GM21786 (cell line): ENCODE data around the gene OR9Q1.
"Not testable (repeated sequence)": the region's sequence is repeated elsewhere in the genome, so short reads cannot be mapped to it uniquely, and the experiment has no call there.

Source experiments
- ATAC-seq: cut with Tn5 transposase; IDR thresholded peaks from one replicate; pipeline ENCODE4 v1.9.1; 2021; ENCODE audit not compliant: unreplicated experiment

The OR9Q1 gene, protein sequence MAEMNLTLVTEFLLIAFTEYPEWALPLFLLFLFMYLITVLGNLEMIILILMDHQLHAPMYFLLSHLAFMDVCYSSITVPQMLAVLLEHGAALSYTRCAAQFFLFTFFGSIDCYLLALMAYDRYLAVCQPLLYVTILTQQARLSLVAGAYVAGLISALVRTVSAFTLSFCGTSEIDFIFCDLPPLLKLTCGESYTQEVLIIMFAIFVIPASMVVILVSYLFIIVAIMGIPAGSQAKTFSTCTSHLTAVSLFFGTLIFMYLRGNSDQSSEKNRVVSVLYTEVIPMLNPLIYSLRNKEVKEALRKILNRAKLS

GRCh38 chr11:58023435-58023931 lies at the start of gene OR9Q1:
Gene OR9Q1 (plus strand): TSS chr11:58023881. CDS start chr11:58179445, 155,564 bp downstream.
- no peak for ATAC-seq

- ATAC-seq: no peak
Observed at GRCh38 chr11:57974132-57974531, 49.5 kb upstream of the OR9Q1 start.

- ATAC-seq: no peak
Observed at GRCh38 chr11:57974848-57975601, 48.7 kb upstream of the OR9Q1 start.

DNA sequence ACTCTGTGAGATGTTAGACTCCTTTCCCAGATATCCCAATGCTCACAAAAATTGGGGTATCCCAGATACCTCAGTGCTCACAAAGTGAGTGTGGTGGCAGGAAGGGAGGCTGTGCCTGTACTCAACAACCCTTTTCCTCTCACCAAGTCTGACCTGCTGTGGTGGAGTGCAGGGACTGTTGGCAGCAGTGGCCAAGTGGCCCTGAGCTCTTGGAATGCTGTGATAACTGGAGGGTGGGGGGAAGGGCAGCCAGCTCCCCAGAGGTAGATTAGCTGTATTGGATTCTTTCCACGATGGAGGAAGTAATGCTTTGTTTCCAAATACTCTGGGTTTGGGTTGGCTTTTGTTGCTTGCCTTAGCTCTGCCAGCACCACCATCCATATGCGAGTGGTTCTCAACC lies 46.0 kb upstream of the OR9Q1 start:
- no peak for ATAC-seq

DNA sequence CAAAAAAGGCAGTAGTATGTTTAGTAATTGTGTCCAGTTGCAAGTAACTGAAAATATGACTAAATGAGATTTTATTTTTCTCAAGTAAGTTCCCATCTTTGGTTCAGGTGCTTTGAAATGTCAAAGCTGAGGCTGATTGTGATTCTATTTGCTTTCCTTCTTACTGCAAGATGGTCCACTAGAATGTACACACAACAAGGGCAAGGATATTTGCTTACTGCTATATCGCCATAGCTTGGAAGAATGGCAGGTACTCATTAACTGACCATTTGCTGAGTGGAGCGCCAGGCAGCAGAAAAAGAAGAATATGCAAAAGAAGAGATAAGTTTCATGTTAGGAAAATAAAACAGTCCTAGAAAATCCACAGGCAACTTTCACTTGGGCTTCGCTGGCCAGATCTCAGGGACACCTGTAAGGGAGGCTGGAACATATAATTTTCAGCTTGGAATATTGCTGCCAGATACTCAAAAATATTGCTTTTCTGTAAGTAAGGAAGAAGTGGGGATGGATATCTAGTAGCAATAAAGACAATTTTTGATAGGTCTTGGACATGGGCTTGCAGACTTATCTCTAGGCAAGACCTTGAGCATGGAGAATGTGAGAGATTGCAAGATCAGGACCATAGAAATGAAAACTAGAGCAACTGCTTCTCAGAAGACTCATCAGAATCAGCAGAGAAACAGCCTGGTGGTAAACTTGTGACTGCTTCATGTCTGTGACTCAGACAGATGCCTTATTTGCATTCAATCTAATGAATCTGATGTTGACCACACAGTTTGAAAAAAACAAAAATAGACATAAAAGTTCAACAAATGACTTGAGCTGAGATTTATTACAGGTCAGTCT lies 44.8 kb upstream of the OR9Q1 start:
- ATAC-seq: no peak

- ATAC-seq: no peak
Observed at GRCh38 chr11:57979532-57980079, 44.1 kb upstream of the OR9Q1 start.

DNA sequence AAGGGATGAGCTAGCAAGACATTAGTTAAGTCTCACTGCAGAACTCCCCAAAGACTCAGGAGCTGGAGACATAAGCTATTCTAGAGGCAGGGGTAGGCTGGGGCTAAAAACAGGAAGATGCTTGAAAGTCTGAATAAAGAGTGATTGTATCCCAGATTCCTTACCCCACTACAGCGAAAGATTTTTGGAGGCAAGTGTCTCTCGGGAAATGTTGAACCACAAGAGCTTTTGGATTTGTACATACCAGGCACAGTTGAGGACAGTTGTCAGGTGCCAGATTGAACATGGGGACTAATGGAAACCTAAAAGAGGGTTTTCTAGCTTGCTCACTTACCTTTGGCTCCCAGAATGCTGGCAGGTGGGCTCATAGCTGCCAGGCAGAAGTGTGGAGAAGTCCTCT lies 43.5 kb upstream of the OR9Q1 start:
- ATAC-seq: no peak

GRCh38 chr11:57981536-57981935 lies 42.1 kb upstream of the OR9Q1 start:
- ATAC-seq: no peak

DNA sequence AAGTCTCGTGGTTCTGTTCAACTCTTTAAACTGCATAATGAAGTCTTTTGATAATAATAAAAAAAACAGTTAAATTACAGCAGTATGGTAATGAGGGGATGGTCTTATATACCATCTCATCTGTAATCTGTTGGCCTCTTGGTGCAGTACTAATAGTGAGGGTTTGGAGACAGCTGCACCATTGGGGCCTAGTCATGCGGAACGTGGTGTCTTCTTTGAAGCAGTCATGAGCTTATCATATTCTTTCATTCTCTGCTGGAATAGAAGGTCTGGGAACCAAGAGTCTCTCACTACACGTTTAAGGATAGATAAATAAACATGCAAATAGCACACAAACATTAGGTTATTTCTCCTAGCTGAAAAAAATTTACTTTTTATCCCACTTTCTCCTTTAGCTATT lies 40.9 kb upstream of the OR9Q1 start:
- ATAC-seq: no peak

GRCh38 chr11:57983191-57983590 lies 40.5 kb upstream of the OR9Q1 start:
- ATAC-seq: no peak

DNA sequence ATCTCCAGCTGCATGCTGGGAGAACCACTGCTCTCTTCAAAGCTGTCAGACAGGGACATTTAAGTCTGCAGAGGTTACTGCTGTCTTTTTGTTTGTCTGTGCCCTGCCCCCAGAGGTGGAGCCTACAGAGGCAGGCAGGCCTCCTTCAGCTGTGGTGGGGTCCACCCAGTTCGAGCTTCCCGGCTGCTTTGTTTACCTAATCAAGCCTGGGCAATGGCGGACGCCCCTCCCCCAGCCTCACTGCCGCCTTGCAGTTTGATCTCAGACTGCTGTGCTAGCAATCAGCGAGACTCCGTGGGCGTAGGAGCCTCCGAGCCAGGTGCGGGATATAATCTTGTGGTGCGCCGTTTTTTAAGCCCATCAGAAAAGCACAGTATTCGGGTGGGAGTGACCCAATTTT lies 24.2 kb upstream of the OR9Q1 start:
- not testable (repeated sequence) for ATAC-seq

GRCh38 chr11:58000021-58000420 lies 23.7 kb upstream of the OR9Q1 start:
- ATAC-seq: not testable (repeated sequence)

- no peak for ATAC-seq
Observed at GRCh38 chr11:58000699-58001098, 23.0 kb upstream of the OR9Q1 start.

DNA sequence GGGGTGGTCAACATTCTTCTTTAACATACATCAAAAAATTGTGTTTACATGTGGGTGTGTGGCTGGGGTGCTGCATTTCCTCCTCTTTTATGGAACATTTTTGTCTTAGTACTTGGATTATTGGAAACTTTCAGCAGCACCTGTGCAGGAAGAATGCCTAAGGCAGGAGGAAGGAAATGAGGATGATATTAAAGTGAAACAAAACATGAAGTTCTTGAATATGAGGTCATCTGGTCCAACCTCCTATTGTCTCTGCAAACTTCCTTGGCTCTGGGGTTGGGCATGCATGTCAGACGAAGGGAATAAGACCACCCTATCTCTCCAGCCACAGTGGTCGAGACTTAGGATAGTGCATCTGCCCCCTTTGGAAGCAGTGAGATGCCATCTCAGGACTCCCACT lies 20.6 kb upstream of the OR9Q1 start:
- no peak for ATAC-seq

DNA sequence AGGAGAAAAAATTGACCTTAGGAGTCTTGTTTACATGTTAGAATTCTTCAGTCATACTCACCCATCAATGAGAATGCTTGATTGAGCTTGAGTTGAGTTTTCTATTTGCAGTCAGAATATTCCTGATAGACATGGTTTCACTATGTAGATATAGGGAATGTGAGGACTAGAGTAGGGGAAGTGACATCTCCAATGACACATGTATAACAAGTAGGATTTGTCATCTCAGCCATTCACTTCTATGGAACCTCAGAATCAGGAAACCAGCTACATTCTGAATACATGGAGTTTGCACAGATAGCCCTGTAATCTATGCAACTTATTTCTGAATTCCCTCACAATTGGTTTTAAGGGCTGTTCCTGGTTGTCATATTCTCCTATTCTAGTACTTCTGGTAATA lies 20.1 kb upstream of the OR9Q1 start:
- ATAC-seq: no peak

DNA sequence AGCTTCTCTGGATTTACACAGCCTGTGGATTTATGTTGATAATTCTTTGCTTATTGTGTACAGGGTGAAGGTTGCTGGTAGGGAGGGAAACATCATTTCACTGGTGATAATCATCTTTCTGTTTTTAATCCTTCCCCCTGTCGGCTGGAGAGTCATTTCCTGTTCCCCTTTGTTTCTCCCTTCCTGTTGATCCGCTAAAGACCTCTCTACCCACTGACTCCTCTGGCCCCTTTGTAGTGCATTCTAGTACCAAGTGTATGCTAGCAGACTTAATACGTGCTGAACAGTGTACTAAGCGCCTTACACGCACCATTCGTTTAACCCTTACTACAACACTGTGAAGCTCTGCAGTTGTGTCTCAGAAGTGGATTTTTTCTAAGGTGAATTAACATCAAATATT lies 19.0 kb upstream of the OR9Q1 start:
- no peak for ATAC-seq

- ATAC-seq: no peak
Observed at GRCh38 chr11:58006940-58007339, 16.7 kb upstream of the OR9Q1 start.

GRCh38 chr11:58011771-58012170 lies 11.9 kb upstream of the OR9Q1 start:
- no peak for ATAC-seq

GRCh38 chr11:58024601-58025091 lies 965 bp downstream of the OR9Q1 start:
- ATAC-seq: no peak

GRCh38 chr11:58027341-58027740 lies 3.7 kb downstream of the OR9Q1 start:
- ATAC-seq: no peak
